Astrocyte (in vitro differentiated cells and primary cell): ENCODE measurements around the gene CATSPERZ. TPM values are rescaled to one million over a fixed set of nuclear protein-coding genes. Genes with fewer than 3 reads are reported as not detected.

Experiments
- DNase-seq: peaks from one replicate; pipeline ENCODE4 v3.0.0-alpha.2; 2010; ENCODE audit warnings: low read depth
- FAIRE-seq: peaks from 2 replicates; lab custom pipeline; 2011; peaks lifted over from hg19 to GRCh38; lab: Jason Lieb, UNC
- H2AFZ ChIP-seq: 2 replicates; pipeline ENCODE4 v1.6.0; 2012; ENCODE audit warnings: low read depth, low read length, inconsistent platforms
- H3K27ac ChIP-seq: 2 replicates; pipeline ENCODE4 v1.5.1; 2011; ENCODE audit warnings: low read depth, low read length, inconsistent platforms
- H3K27me3 ChIP-seq: 2 replicates; pipeline ENCODE4 v1.6.0; 2011; ENCODE audit warnings: low read length, inconsistent platforms; ENCODE audit not compliant: insufficient read depth
- H3K36me3 ChIP-seq: 2 replicates; pipeline ENCODE4 v1.5.1; 2011; ENCODE audit warnings: low read length, inconsistent platforms; ENCODE audit not compliant: insufficient read depth
- H3K4me1 ChIP-seq: 2 replicates; pipeline ENCODE4 v1.5.1; 2011; ENCODE audit warnings: low read length, inconsistent platforms; ENCODE audit not compliant: insufficient read depth
- H3K4me2 ChIP-seq: 2 replicates; pipeline ENCODE4 v1.6.0; 2012; ENCODE audit warnings: low read length, inconsistent platforms
- H3K4me3 ChIP-seq: 2 replicates; pipeline ENCODE4 v1.5.1; 2011; ENCODE audit warnings: low read depth, mild to moderate bottlenecking, low read length, inconsistent platforms; ENCODE audit not compliant: insufficient read depth
- H3K79me2 ChIP-seq: 2 replicates; pipeline ENCODE4 v1.6.0; 2012; ENCODE audit warnings: mild to moderate bottlenecking, low read length, inconsistent platforms; ENCODE audit not compliant: insufficient read depth
- H3K9ac ChIP-seq: 2 replicates; pipeline ENCODE4 v1.6.0; 2012; ENCODE audit warnings: mild to moderate bottlenecking, low read length, inconsistent platforms
- H3K9me3 ChIP-seq: 2 replicates; pipeline ENCODE4 v1.5.1; 2012; ENCODE audit warnings: low read depth, mild to moderate bottlenecking, low read length, inconsistent platforms; ENCODE audit not compliant: insufficient read depth
- H4K20me1 ChIP-seq: 2 replicates; pipeline ENCODE4 v1.6.0; 2012; ENCODE audit warnings: low read length, inconsistent platforms; ENCODE audit not compliant: insufficient read depth
- H3K27ac Mint-ChIP-seq: one replicate; pipeline ENCODE4 v1.8.0; 2021; ENCODE audit warnings: mild to moderate bottlenecking, mixed read lengths; ENCODE audit not compliant: unreplicated experiment
- H3K27me3 Mint-ChIP-seq: one replicate; pipeline ENCODE4 v1.8.0; 2021; ENCODE audit warnings: low read depth, mixed read lengths; ENCODE audit not compliant: unreplicated experiment
- H3K36me3 Mint-ChIP-seq: one replicate; pipeline ENCODE4 v1.8.0; 2021; ENCODE audit warnings: low read depth, mixed read lengths; ENCODE audit not compliant: unreplicated experiment
- H3K4me1 Mint-ChIP-seq: one replicate; pipeline ENCODE4 v1.8.0; 2021; ENCODE audit warnings: low read depth, mixed read lengths; ENCODE audit not compliant: unreplicated experiment
- H3K4me3 Mint-ChIP-seq: one replicate; pipeline ENCODE4 v1.8.0; 2021; ENCODE audit warnings: mild to moderate bottlenecking, moderate library complexity, mixed read lengths; ENCODE audit not compliant: unreplicated experiment
- H3K9me3 Mint-ChIP-seq: one replicate; pipeline ENCODE4 v1.8.0; 2021; ENCODE audit warnings: mild to moderate bottlenecking, mixed read lengths; ENCODE audit not compliant: unreplicated experiment
- CTCF ChIP-seq: IDR thresholded peaks from 2 replicates; pipeline ENCODE4 v1.5.1; 2011; ENCODE audit warnings: low read depth, mild to moderate bottlenecking, inconsistent platforms, low read length, moderate library complexity; ENCODE audit not compliant: insufficient read depth
- EZH2 ChIP-seq: IDR thresholded peaks from 2 replicates; pipeline ENCODE4 v1.6.1; 2012; ENCODE audit warnings: mild to moderate bottlenecking, low read length, inconsistent platforms; ENCODE audit not compliant: insufficient read depth
- total RNA-seq: library from RNA; stranded (reverse); gene quantifications from 2 replicates; pipeline ENCODE4 v1.2.1, GENCODE V29; 2021

CATSPERZ gene
- total RNA-seq, 1 donor from 2014 or later, result not detected

DNA sequence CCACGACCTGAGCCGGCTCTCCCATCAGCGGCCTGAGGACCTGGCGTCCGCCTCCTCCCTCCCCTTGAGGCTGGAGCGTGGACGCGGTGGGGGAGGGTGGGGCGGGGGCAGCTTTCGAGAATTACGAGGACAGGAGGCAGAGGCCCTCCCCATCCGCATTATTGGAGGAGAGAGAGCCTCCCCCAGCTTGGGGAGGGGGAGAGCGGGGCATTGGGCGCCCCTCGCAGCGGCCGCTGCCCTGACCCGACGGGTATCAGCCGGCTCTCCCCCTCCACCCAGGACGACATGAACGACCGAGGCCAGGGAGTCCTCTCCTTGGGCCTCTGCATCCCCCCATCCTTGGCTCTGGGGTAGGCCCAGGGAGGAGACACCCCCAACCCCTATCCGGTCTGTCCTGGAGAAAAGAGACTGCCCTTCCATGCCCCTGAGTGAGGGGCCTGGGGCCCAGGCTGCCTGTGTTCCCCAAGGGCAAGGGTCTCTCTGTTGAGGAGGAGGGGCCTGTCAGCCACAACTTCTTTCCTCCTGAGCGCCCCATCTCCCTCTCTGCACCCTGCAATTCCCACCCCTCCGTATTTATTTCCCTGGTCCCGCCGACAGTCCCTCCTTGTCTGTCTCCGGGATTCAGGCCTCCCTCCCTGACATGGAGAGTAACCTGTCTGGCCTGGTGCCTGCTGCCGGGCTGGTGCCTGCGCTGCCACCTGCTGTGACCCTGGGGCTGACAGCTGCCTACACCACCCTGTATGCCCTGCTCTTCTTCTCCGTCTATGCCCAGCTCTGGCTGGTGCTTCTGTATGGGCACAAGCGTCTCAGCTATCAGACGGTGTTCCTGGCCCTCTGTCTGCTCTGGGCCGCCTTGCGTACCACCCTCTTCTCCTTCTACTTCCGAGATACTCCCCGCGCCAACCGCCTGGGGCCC lies 14.0 kb upstream of the CATSPERZ start:
- H3K4me2 ChIP-seq, result peak overlapping the region; percentile 100
- TF ChIP-seq CTCF (no peak), EZH2 (no peak)
- no peak overlapping the region for H3K27ac ChIP-seq
- H3K9ac ChIP-seq, result peak overlapping the region; percentile 92
- peak overlapping the region; percentile 73 for H2AFZ ChIP-seq
- no peaks in the 10 kb centered on the region for H3K9me3 ChIP-seq
- Mint-ChIP-seq H3K4me3 (peak overlapping the region; percentile 83), H3K36me3 (peaks cover 5% of the 10 kb centered on the region), H3K27me3 (peaks cover 17% of the 10 kb centered on the region), H3K9me3 (no peaks in the 10 kb centered on the region), H3K4me1 (peaks cover 3% of the 10 kb centered on the region), H3K27ac (peak overlapping the region; percentile 30)
- H3K4me1 ChIP-seq, result peaks cover 10% of the 10 kb centered on the region
- peaks cover 16% of the 10 kb centered on the region for H3K79me2 ChIP-seq
- peaks cover 10% of the 10 kb centered on the region for H3K27me3 ChIP-seq
- no peaks in the 10 kb centered on the region for H3K36me3 ChIP-seq
- DNase-seq (no peak), FAIRE-seq (no peak)
- peaks cover 16% of the 10 kb centered on the region for H4K20me1 ChIP-seq
- peak overlapping the region; percentile 88 for H3K4me3 ChIP-seq

DNA sequence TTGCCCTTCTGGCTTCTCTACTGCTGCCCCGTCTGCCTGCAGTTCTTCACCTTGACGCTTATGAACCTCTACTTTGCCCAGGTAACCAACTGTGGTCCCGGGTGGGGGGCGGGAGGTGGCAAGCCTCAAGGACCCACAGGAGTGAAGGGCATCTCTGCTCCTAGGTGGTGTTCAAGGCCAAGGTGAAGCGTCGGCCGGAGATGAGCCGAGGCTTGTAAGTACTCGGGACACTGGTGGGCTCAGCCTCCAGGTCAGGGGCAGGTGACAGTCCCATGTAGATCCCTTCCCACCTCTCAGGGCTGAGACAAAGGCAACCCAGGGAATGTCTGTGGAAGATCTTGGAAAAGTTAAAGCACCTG lies 13.4 kb upstream of the CATSPERZ start:
- Histone ChIP-seq H3K27me3 (peaks cover 13% of the 10 kb centered on the region), H3K4me1 (peaks cover 12% of the 10 kb centered on the region), H3K36me3 (no peaks in the 10 kb centered on the region), H3K79me2 (peaks cover 16% of the 10 kb centered on the region), H3K4me2 (peak overlapping the region; percentile 100), H3K27ac (no peak overlapping the region), H3K9ac (no peak overlapping the region), H3K9me3 (no peaks in the 10 kb centered on the region), H4K20me1 (peaks cover 16% of the 10 kb centered on the region), H2AFZ (no peak overlapping the region), H3K4me3 (no peak overlapping the region)
- H3K36me3 Mint-ChIP-seq, result peaks cover 4% of the 10 kb centered on the region
- peaks cover 3% of the 10 kb centered on the region for H3K4me1 Mint-ChIP-seq
- no peak for DNase-seq
- H3K27me3 Mint-ChIP-seq, result peaks cover 17% of the 10 kb centered on the region
- H3K9me3 Mint-ChIP-seq, result no peaks in the 10 kb centered on the region
- TF ChIP-seq EZH2 (no peak), CTCF (no peak)
- peak overlapping the region; percentile 30 for H3K27ac Mint-ChIP-seq
- peak overlapping the region; percentile 83 for H3K4me3 Mint-ChIP-seq
- FAIRE-seq, result no peak
